ENCODE results near the gene GRM1. TPM values are rescaled to one million over a fixed set of nuclear protein-coding genes. Genes with fewer than 3 reads are reported as not detected.

Gene GRM1
- total RNA-seq, 1 donor from 2014 or later: 0.39 TPM

DNA sequence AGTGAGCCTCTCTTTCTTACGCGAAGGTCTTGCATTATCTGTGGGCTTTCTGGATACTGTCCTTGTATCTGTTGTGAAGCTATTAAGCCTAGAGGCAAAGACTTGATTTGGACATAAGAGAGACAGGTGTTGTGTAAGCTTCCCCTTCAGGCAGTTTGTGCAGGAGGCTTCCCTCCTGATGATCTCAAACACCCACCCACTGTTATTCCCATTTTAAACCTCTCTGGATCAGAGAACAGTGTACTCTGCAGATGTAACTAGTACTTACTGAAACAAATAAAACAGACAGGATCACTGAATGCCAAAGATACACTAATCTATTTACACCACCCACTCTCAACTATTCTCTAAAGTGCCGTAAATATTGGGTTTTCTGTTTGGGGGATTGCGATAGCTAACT, 401.0 kb downstream of the GRM1 start:
- H3K27me3 Mint-ChIP-seq: peaks cover 30% of the 10 kb centered on the region
- no peaks in the 10 kb centered on the region for H3K9me3 Mint-ChIP-seq
- no peaks in the 10 kb centered on the region for H3K36me3 Mint-ChIP-seq
- peaks cover 3% of the 10 kb centered on the region for H3K4me1 Mint-ChIP-seq (ENCODE audit: unreplicated experiment)
- H3K27ac Mint-ChIP-seq: no peak overlapping the region
- H3K4me3 Mint-ChIP-seq: no peak overlapping the region
- no peak for DNase-seq (ENCODE audit: extremely low spot score, unreplicated experiment)
- TF ChIP-seq, protein P1, sequence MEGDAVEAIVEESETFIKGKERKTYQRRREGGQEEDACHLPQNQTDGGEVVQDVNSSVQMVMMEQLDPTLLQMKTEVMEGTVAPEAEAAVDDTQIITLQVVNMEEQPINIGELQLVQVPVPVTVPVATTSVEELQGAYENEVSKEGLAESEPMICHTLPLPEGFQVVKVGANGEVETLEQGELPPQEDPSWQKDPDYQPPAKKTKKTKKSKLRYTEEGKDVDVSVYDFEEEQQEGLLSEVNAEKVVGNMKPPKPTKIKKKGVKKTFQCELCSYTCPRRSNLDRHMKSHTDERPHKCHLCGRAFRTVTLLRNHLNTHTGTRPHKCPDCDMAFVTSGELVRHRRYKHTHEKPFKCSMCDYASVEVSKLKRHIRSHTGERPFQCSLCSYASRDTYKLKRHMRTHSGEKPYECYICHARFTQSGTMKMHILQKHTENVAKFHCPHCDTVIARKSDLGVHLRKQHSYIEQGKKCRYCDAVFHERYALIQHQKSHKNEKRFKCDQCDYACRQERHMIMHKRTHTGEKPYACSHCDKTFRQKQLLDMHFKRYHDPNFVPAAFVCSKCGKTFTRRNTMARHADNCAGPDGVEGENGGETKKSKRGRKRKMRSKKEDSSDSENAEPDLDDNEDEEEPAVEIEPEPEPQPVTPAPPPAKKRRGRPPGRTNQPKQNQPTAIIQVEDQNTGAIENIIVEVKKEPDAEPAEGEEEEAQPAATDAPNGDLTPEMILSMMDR (conservative IDR thresholded peaks at IDR 0.05): no peak

DNA sequence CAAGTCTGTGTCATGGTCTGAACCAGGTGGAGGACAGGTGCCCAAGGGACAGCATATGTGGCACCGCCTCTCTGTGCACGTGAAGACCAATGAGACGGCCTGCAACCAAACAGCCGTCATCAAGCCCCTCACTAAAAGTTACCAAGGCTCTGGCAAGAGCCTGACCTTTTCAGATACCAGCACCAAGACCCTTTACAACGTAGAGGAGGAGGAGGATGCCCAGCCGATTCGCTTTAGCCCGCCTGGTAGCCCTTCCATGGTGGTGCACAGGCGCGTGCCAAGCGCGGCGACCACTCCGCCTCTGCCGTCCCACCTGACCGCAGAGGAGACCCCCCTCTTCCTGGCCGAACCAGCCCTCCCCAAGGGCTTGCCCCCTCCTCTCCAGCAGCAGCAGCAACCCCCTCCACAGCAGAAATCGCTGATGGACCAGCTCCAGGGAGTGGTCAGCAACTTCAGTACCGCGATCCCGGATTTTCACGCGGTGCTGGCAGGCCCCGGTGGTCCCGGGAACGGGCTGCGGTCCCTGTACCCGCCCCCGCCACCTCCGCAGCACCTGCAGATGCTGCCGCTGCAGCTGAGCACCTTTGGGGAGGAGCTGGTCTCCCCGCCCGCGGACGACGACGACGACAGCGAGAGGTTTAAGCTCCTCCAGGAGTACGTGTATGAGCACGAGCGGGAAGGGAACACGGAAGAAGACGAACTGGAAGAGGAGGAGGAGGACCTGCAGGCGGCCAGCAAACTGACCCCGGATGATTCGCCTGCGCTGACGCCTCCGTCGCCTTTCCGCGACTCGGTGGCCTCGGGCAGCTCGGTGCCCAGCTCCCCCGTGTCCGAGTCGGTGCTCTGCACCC, 405.2 kb downstream of the GRM1 start:
- Mint-ChIP-seq H3K27ac (no peak overlapping the region), H3K4me3 (peak overlapping the region; percentile 80), H3K27me3 (peaks cover 41% of the 10 kb centered on the region), H3K4me1 (ENCODE audit: unreplicated experiment) (peaks cover 5% of the 10 kb centered on the region), H3K9me3 (no peaks in the 10 kb centered on the region), H3K36me3 (no peaks in the 10 kb centered on the region)
- DNase-seq (ENCODE audit: extremely low spot score, unreplicated experiment): no peak
- TF ChIP-seq, protein P1 (conservative IDR thresholded peaks at IDR 0.05): no peak

DNA sequence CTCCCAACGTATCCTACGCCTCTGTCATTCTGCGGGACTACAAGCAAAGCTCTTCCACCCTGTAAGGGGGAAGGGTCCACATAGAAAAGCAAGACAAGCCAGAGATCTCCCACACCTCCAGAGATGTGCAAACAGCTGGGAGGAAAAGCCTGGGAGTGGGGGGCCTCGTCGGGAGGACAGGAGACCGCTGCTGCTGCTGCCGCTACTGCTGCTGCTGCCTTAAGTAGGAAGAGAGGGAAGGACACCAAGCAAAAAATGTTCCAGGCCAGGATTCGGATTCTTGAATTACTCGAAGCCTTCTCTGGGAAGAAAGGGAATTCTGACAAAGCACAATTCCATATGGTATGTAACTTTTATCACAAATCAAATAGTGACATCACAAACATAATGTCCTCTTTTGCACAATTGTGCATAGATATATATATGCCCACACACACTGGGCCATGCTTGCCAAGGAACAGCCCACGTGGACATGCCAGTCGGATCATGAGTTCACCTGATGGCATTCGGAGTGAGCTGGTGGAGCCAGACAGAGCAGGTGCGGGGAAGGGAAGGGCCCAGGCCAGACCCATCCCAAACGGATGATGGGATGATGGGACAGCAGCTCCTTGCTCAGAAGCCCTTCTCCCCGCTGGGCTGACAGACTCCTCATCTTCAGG, 406.0 kb downstream of the GRM1 start:
- Mint-ChIP-seq H3K27ac (no peak overlapping the region), H3K4me1 (ENCODE audit: unreplicated experiment) (peaks cover 5% of the 10 kb centered on the region), H3K27me3 (peaks cover 41% of the 10 kb centered on the region), H3K4me3 (peak overlapping the region; percentile 80), H3K9me3 (no peaks in the 10 kb centered on the region), H3K36me3 (no peaks in the 10 kb centered on the region)
- no peak for DNase-seq (ENCODE audit: extremely low spot score, unreplicated experiment)
- TF ChIP-seq, protein P1 (conservative IDR thresholded peaks at IDR 0.05): no peak

DNA sequence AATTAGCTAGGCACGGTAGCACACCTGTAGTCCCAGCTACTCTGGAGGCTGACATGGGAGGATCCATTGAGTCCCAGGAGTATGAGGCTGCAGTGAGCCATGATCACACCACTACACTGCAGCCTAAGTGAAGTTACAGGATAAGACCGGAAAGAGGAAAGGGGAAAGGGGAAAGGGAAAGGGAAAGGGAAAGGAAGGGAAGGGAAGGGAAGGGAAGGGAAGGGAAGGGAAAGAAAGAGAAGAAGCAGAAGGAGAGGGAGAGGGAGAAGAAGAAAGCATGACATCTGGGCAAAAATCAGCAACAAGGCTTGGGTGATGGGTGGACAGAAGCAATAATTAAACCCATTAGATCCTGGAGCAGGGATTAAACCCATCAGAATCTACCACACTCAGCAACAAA, 413.0 kb downstream of the GRM1 start:
- no peak overlapping the region for H3K27ac Mint-ChIP-seq
- no peaks in the 10 kb centered on the region for H3K9me3 Mint-ChIP-seq
- H3K4me1 Mint-ChIP-seq (ENCODE audit: unreplicated experiment): no peaks in the 10 kb centered on the region
- peaks cover 14% of the 10 kb centered on the region for H3K27me3 Mint-ChIP-seq
- no peak overlapping the region for H3K4me3 Mint-ChIP-seq
- no peak for DNase-seq (ENCODE audit: extremely low spot score, unreplicated experiment)
- H3K36me3 Mint-ChIP-seq: no peaks in the 10 kb centered on the region
- TF ChIP-seq, protein P1 (conservative IDR thresholded peaks at IDR 0.05): no peak

DNA sequence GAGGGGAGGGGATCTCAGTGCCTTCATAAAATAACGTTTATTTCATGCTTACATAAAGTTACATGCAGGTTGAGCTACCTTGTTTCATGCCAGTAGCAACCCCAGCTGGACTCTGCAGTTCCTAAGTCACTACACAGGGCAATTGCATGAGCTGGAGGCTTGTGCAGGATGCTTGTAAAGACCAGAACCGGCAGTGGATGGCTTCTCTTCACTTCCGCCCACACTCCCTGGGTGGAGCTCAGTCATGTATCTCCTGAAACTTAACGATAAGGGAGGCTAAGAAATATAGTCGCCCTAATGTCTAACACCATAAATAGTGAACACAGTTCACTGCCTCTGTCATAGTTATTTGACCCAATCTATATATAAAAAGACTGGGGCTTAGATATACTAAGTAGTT, 415.3 kb downstream of the GRM1 start:
- Mint-ChIP-seq H3K27ac (no peak overlapping the region), H3K4me3 (no peak overlapping the region), H3K27me3 (peaks cover 11% of the 10 kb centered on the region), H3K4me1 (ENCODE audit: unreplicated experiment) (no peaks in the 10 kb centered on the region), H3K36me3 (no peaks in the 10 kb centered on the region), H3K9me3 (no peaks in the 10 kb centered on the region)
- DNase-seq (ENCODE audit: extremely low spot score, unreplicated experiment): no peak
- TF ChIP-seq, protein P1 (conservative IDR thresholded peaks at IDR 0.05): no peak
